Measurements from ENCODE around the gene PXN.

The PXN gene

GRCh38 chr12:120254809-120255208 is 10.7 kb downstream of the PXN start:
- TF ChIP-seq GATA3 (IDR thresholded peaks at IDR 0.05; ENCODE audit: low read depth, low read length) (no peak), GATA2 (IDR thresholded peaks at IDR 0.05; ENCODE audit: low read depth, low read length) (no peak)

GRCh38 chr12:120252071-120252906 is 13.2 kb downstream of the PXN start:
- TF ChIP-seq GATA3 (IDR thresholded peaks at IDR 0.05; ENCODE audit: low read depth, low read length): no peak
- no peak for TF ChIP-seq GATA2 (IDR thresholded peaks at IDR 0.05; ENCODE audit: low read depth, low read length)

DNA sequence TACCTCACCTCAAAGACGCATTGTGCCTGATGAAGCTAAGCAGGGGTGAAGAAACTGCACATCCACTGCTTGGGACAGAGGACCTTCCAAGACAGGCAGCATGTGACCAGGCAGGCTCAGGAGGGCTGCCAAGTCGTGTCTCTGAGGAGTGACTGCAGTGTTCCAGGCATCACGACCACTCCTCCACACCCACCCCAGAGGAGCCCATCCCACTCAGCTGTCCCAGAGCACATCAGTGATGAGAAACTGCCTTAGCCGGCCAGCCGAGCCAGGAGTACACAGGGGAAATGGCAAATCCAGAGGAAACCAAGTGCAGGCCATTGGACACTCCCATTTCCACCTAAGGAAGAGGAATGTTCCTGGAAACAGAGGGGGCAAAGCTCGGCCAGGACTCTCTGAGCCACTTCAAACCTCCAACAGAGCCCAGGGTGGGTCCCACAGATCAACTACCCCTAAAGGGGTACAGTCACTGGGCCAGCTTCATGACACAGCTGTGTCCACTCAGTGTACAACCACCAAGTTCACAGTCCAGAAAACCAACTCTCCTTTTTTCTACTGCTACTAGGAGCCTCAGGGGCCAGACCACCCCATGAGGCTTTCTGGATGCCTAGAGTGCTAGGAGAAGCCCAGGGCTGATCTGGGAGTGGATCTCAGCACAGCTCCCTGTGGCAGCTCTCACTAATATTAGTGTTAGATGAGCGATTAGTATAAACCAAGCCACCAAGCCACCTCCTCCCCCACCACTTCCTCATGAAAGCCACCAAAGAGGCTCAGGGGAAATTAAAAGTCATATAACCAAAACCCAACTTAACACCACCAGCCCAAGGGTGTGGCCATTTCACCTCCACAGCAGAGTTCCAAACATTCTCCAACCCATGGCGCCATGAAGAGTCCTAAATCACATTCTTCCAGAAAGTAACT is 15.4 kb downstream of the PXN start:
- no peak for TF ChIP-seq GATA2 (IDR thresholded peaks at IDR 0.05; ENCODE audit: low read depth, low read length)
- TF ChIP-seq GATA3 (IDR thresholded peaks at IDR 0.05; ENCODE audit: low read depth, low read length): no peak

DNA sequence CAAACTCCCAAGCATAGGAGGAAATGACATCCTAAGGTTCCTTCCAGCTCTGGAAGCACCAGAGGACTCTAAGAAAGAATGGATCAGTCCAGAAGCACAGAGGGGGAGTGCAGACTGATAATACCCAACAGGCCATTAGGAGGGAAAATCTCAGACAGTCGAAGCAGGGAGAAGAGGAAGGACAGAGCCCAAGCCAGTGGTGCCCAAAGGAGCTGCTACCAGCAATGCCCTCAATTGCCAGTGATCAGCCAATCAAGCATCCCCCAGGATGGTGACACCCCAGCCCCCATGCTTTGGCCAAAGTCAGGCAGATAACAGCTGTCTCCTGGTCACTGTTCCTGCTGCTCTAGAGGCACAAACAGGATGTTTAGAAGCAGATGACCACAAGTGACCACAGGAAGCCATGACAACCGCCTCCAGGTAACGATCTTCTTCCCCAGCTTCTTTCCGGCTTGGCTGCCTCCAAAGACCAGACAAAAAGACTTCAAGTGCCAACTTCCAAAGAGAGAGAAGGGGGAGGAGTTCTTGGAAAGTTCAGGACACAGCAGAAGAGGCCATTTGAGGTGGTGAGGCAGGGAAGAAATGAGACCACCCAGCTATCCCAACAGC is 16.2 kb downstream of the PXN start:
- TF ChIP-seq GATA3 (IDR thresholded peaks at IDR 0.05; ENCODE audit: low read depth, low read length) (no peak), GATA2 (IDR thresholded peaks at IDR 0.05; ENCODE audit: low read depth, low read length) (no peak)

DNA sequence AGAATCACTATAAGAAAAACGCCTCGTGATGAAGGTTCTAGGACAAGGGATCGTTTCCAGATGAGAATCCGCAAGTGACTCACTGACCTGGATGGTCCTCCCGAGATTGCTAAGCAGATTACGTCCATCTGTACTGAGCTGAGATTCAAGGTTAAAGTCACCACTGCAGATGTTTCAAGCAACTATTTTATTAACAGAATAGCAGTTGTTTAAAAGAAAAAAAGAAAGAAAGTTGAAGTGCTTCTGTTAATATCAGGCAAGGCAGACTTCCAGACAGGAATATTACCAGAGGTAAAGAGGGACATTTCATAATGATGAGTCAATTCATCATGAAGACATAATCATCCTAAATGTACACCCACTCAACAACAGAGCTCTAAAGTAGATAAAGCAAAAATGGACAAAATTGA is 17.9 kb downstream of the PXN start:
- peak; percentile 34; the same call in 1 of the 2 replicates for TF ChIP-seq GATA2 (IDR thresholded peaks at IDR 0.05; ENCODE audit: low read depth, low read length)
- TF ChIP-seq GATA3 (IDR thresholded peaks at IDR 0.05; ENCODE audit: low read depth, low read length): no peak

DNA sequence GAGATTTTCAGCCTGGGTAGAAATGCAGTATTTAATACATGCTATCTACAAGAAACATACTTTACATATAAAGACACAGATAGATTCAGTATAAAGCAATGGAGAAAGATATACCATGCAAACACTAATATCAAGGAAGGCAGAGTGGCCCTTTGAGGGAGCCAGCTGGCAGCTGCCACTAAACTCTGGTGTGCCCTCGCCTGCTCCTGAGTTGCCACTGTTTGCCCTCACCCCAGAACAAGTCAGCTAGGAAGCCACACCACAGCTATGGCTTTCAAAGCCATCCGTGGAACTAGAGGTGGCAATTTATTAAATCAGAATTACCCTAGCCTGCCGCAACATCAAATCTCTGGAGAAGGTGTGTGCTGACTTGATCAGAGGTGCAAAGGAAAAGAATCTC is 18.3 kb downstream of the PXN start:
- no peak for TF ChIP-seq GATA3 (IDR thresholded peaks at IDR 0.05; ENCODE audit: low read depth, low read length)
- no peak for TF ChIP-seq GATA2 (IDR thresholded peaks at IDR 0.05; ENCODE audit: low read depth, low read length)

DNA sequence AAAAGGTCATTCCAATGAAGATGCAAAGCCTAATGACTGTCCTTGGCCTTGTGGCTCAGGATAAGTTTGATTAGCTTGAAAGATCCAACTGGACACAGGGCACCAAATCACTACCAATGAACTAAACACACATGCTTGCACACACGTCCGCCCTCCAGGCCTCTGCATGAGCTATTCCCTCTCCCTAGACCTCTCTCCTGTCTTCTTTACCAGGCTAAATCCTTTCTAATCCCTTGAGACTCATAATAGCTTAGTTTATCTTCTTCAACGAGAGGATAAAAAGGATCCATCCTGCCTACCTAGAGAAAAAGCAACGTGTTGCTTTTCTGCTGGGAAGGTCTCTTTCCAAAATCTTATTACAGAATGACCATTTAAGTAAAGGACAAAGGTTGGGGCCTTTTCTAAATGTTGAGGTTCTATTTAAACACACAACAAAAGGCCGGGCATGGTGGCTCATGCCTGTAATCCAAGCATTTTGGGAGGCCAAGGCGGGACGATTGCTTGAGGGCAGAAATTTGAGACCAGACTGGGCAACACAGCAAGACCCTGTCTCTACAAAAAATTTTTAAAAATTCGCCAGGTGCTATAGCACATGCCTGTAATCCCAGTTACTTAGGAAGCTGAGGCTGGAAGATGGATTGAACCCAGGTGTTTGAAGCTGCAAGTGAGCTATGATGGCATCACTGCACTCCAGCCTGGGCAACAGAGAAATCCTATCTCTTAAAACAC is 22.4 kb downstream of the PXN start:
- TF ChIP-seq GATA3 (IDR thresholded peaks at IDR 0.05; ENCODE audit: low read depth, low read length) (no peak), GATA2 (IDR thresholded peaks at IDR 0.05; ENCODE audit: low read depth, low read length) (no peak)

DNA sequence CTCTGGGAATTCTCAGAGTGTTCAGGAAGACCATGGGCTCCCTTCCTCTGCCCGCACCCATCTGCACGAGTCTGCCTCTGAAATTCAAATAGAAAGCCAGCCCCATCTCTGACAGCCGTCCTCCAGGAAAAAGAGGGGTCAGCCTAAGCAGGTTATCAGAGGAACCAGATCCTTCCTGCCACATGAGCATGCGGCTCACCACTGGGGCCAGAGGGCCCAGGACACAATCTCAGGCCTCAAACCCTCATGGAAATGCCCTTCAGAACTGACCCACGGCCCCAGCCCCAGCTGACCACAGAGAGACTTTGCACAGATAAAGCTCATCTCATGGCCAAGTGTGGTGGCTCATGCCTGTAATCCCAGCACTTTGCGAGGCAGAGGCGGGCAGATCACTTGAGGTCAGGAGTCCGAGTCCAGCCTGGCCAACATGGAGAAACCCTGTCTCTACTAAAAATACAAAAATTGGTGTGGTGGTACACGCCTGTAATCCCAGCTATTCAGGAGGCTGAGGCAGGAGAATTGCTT is 23.2 kb downstream of the PXN start:
- TF ChIP-seq GATA2 (IDR thresholded peaks at IDR 0.05; ENCODE audit: low read depth, low read length): no peak

DNA sequence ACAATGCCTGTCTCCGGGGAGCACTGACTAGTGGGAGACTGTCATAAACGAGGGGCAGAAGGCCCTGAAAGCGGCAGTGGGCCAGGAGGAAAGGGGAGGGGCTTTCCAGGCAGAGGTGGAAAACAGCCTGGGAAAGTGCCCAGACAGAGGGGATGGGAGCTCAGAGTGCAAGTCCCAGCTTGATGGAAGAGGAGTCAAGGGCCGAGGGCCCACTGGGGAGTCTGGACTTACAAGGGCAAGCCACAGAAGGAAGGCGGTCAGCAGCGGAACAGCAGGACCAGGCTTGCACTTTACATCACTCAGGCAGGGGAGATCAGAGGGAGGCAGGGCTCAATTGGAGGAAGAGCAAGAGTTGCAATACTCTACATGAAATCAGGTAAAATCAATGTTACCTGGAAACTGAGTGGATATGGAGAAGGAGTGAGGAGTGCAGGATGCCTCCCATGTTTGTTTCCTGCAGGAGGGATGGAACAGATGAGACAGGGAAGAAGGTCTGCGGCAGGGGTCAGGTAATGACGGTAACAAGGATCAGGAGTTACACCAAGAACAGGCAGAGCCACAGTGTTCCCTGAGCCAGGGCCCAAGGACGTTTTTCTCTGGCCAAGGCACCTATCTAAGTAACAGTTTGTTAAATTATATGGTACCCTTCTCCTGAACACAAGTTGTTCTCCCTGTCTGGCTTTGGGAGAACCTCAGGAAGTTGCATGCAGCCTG is 23.8 kb downstream of the PXN start:
- TF ChIP-seq GATA3 (IDR thresholded peaks at IDR 0.05; ENCODE audit: low read depth, low read length) (no peak), GATA2 (IDR thresholded peaks at IDR 0.05; ENCODE audit: low read depth, low read length) (no peak)

GRCh38 chr12:120240495-120240833 is 25.1 kb downstream of the PXN start:
- TF ChIP-seq GATA3 (IDR thresholded peaks at IDR 0.05; ENCODE audit: low read depth, low read length): no peak
- no peak for TF ChIP-seq GATA2 (IDR thresholded peaks at IDR 0.05; ENCODE audit: low read depth, low read length)

GRCh38 chr12:120239776-120240494 is 25.6 kb downstream of the PXN start:
- no peak for TF ChIP-seq GATA3 (IDR thresholded peaks at IDR 0.05; ENCODE audit: low read depth, low read length)

DNA sequence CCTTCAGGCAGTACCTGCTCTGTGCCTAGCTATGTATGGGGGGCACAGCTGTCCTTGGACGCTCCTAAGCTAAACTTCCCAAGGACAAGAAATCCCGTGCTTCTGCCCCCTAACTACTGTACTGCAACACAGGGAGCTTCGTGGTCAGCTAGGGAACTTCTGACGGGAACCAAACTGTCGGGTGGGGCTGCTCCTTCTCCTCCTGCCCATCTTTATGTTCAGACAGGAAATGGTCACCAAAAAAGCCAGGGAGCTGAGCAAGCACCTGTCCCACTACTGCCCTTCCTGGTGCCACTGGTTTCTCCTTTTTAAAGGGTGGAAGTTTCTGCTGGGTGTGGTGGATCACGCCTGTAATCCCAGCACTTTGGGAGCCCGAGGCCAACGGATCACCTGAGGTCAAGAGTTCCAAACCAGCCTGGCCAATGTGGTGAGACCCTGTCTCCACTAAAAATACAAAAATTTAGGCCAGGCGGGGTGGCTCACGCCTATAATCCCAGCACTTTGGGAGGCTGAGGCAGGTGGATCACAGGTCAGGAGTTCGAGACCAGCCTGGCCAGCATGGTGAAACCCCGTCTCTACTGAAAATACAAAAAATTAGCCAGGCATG is 26.6 kb downstream of the PXN start:
- TF ChIP-seq GATA3 (IDR thresholded peaks at IDR 0.05; ENCODE audit: low read depth, low read length): no peak
- TF ChIP-seq GATA2 (IDR thresholded peaks at IDR 0.05; ENCODE audit: low read depth, low read length): no peak

Data from SH-SY5Y (cell line).